Body of pancreas (tissue), 4 donors: Measurements from ENCODE around the gene ANKLE1.

Source experiments
- POLR2A ChIP-seq, 3 donors: fragments of 450-650 bp; IDR thresholded peaks; one replicate each; pipeline ENCODE4 v1.6.1; 2016; ENCODE audit warnings: antibody characterized with exemption in 3 of 3, mild to moderate bottlenecking in 2 of 3
- TF ChIP-seq, protein P1 (sequence below), 7 experiments: fragments of 450-650 bp in 4 of 7; fragments of 200-600 bp in 3 of 7; sonication (generic) in 3 of 7; IDR thresholded peaks; one replicate each; pipeline ENCODE4 v1.5.1; 2016 to 2019; ENCODE audit warnings: antibody characterized with exemption in 7 of 7

DNA sequence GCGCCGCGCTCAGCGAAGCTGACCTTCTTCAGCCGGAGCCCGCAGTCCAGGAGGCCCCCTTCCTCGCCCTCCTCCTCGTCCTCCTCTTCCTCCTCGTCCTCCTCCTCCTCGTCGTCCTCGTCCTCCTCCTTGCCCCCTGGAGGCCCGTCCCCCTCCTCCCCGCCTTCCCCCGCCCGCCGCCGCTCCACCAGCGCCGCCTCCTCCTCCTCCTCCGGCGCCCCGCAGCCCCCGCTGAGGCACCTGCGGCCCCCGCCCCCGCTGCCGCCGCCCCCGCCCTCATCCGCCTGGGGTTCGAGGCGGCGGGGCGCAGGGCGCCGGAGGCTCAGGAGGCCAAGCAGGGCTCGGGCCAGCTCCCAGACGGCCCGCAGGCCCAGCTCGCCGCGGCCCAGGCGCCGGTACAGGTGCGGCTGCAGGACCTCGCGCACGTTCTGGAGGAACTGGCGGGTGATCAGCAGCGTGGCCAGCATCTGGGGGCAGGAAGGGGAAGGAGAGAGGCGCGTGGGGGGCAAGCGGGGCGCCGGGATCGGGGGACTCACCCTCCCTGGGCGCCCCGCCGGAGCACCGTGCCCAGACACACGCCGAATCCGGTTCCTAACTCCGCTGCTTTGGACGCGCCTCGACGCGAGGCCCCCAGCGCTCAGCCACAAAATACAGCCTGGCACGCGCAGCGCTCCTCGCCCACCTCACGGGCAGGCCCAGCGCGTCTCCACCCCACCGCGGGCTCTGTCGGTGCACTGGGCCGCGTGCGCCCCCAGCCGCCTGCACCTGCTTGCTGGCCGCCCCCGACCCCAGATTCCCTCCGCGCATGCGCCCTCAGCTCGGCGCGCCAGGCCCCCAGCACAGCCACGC lies 47.0 kb downstream of the ANKLE1 start:
- TF ChIP-seq, protein P1, sequence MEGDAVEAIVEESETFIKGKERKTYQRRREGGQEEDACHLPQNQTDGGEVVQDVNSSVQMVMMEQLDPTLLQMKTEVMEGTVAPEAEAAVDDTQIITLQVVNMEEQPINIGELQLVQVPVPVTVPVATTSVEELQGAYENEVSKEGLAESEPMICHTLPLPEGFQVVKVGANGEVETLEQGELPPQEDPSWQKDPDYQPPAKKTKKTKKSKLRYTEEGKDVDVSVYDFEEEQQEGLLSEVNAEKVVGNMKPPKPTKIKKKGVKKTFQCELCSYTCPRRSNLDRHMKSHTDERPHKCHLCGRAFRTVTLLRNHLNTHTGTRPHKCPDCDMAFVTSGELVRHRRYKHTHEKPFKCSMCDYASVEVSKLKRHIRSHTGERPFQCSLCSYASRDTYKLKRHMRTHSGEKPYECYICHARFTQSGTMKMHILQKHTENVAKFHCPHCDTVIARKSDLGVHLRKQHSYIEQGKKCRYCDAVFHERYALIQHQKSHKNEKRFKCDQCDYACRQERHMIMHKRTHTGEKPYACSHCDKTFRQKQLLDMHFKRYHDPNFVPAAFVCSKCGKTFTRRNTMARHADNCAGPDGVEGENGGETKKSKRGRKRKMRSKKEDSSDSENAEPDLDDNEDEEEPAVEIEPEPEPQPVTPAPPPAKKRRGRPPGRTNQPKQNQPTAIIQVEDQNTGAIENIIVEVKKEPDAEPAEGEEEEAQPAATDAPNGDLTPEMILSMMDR (IDR thresholded peaks at IDR 0.05) = no peak
- no peak for TF ChIP-seq POLR2A (IDR thresholded peaks at IDR 0.05)
